LNCaP clone FGC (cell line): ENCODE data around the gene ATOX1.
"Not testable (repeated sequence)": the region's sequence is repeated elsewhere in the genome, so short reads cannot be mapped to it uniquely, and the experiment has no call there.

Experiments
- DNase-seq: peaks from one replicate; pipeline ENCODE4 v3.0.0-alpha.2; 2011; ENCODE audit warnings: low read depth
- H3K4me3 ChIP-seq: 2 replicates; pipeline ENCODE4 v1.5.1; 2011; ENCODE audit warnings: mild to moderate bottlenecking, low read depth, low read length, control low read depth
- TF ChIP-seq, protein P1 (sequence below): IDR thresholded peaks from 2 replicates; pipeline ENCODE4 v1.5.1; 2012; ENCODE audit warnings: mild to moderate bottlenecking; ENCODE audit not compliant: control insufficient read depth, insufficient read depth; ENCODE audit errors: extremely low read depth

ATOX1 gene

DNA sequence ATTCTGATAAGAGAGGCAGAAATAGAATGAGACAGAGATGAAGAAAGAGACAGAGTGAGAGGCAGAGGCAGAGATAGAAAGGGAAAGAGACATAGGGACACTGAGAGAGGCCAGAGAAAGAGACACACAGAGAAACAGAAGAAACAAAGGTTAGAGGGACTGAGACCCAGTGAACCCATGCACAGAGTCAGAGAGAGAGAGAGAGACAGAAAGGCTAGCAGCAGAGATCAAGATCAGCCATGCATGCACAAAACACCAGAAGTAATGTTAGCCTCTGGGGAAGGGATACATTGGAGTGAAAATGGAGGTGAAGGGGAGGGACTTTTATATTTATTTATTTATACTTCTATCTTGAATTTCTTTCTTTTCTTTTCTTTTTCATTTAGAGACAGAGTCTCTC, 57.6 kb downstream of the ATOX1 start:
- no peak overlapping the region for H3K4me3 ChIP-seq
- TF ChIP-seq, protein P1, sequence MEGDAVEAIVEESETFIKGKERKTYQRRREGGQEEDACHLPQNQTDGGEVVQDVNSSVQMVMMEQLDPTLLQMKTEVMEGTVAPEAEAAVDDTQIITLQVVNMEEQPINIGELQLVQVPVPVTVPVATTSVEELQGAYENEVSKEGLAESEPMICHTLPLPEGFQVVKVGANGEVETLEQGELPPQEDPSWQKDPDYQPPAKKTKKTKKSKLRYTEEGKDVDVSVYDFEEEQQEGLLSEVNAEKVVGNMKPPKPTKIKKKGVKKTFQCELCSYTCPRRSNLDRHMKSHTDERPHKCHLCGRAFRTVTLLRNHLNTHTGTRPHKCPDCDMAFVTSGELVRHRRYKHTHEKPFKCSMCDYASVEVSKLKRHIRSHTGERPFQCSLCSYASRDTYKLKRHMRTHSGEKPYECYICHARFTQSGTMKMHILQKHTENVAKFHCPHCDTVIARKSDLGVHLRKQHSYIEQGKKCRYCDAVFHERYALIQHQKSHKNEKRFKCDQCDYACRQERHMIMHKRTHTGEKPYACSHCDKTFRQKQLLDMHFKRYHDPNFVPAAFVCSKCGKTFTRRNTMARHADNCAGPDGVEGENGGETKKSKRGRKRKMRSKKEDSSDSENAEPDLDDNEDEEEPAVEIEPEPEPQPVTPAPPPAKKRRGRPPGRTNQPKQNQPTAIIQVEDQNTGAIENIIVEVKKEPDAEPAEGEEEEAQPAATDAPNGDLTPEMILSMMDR: no peak
- DNase-seq: no peak

GRCh38 chr5:151700296-151700695, 58.1 kb downstream of the ATOX1 start:
- H3K4me3 ChIP-seq: no peak overlapping the region
- DNase-seq: no peak
- TF ChIP-seq, protein P1: no peak

DNA sequence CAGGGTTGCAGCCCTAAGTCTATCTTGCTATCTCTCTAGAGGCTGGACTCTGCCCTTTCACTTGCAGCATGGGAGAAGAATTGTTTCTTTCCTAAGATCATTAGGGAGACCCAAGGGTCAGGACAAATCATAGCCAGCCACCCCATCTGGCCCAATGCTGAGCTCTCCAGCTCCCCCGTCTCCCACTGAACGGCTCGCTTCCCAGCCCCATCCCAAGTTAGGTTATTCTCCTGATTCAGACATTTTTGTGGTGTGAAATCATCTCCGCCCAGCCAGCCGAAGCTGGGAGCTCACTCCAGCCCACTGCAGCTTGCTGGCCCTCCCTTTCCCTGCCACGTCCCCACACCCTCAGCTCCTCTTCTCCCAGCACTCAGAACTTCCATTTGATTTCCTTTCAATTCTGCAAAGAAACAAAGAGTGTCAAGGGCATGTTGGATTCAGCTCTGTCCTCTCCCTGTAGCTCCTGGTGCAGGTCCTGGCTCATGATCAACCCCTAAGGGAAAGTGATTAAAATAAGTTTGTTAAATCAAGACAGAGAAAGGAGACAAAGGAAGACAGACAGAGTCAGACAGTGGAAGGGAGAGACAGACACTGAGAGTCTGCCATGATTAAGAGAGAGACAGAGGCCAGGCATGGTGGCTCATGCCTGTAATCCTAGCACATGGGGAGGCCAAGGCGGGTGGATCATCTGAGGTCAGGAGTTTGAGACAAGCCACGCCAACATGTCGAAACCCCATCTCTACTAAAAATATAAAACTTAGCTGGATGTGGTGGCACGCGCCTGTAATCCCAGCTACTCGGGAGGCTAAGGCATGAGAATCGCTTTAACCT, 59.1 kb downstream of the ATOX1 start:
- no peak for DNase-seq
- TF ChIP-seq, protein P1: no peak
- no peak overlapping the region for H3K4me3 ChIP-seq

DNA sequence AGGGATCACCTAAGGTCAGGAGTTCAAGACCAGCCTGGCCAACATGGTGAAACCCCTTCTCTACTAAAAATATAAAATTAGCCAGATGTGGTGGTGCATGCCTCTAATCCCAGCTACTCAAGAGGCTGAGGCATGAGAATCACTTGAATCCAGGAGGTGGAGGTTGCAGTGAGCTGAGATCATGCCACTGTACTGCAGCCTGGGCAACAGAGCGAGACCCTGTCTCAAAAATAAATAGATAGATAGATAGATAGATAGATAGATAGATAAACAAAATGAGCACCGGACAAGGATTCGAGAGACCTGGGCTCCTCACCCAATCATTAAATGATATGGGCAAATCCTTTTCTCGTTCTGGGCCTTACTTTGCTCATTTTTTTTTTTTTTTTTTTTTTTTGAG, 60.4 kb downstream of the ATOX1 start:
- not testable (repeated sequence) for H3K4me3 ChIP-seq, DNase-seq

DNA sequence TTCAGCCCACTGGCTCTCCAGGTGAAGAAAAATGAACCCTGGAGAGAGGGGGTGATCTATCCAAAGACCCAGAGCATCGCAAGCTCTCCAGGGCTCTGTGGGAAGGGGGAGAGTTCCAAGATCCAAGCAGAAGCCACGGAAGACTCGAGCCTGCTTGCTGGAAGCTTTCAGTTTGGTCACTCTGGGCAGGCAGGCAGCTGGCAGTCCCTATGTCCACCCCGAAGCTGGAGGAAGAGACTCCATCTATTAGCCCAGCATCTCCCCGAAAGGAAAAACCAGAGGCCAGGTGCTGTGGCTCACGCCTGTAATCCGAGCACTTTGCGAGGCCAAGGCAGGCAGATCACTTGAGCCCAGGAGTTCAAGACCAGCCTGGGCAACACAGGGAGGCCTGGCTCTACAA, 61.0 kb downstream of the ATOX1 start:
- no peak for DNase-seq
- TF ChIP-seq, protein P1: no peak
- H3K4me3 ChIP-seq: no peak overlapping the region

- no peak for DNase-seq
- TF ChIP-seq, protein P1: no peak
- no peak overlapping the region for H3K4me3 ChIP-seq
Measured at GRCh38 chr5:151696470-151697061, 61.9 kb downstream of the ATOX1 start.

DNA sequence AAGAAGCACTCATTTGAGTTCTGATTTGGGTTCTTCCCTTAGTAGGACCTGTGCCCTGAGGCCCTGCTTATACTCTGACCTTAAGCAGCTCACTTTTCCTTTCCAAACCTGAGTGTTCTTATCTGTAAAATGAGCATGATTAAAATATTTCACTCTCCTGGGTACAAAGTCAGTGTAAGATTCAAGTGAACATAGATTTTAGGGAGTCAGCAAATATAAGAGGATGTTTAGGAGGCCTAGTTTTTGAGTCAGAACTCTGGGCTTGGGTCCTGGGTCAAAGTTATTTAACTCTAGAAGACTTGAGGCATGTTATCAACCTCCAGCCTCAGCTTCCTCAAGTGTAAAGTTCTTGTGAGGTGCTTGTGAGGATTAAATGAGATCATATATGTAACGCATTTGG, 63.0 kb downstream of the ATOX1 start:
- DNase-seq: no peak
- TF ChIP-seq, protein P1: no peak
- no peak overlapping the region for H3K4me3 ChIP-seq
